DOHH2 (cell line): ENCODE data around the gene ANTXR1.

Experiments
- H3F3A ChIP-seq: fragments of 200-600 bp; sonication (generic), shearing (Covaris generic); 2 replicates; pipeline ENCODE4 v1.6.0; 2016; ENCODE audit warnings: antibody characterized with exemption, mild to moderate bottlenecking; ENCODE audit not compliant: control insufficient read depth, insufficient read depth
- H3K27ac ChIP-seq: fragments of 200-600 bp; sonication (generic); 2 replicates; pipeline ENCODE4 v1.5.1; 2014; ENCODE audit warnings: low read depth, mild to moderate bottlenecking, low read length, moderate library complexity
- H3K27me3 ChIP-seq: fragments of 200-600 bp; sonication (generic); 2 replicates; pipeline ENCODE4 v1.6.1; 2014; ENCODE audit warnings: mild to moderate bottlenecking, low read length, mixed read lengths; ENCODE audit not compliant: control insufficient read depth
- H3K36me3 ChIP-seq: fragments of 200-600 bp; sonication (generic); 2 replicates; pipeline ENCODE4 v1.6.1; 2014; ENCODE audit warnings: mild to moderate bottlenecking, low read length, moderate library complexity, mixed read lengths; ENCODE audit not compliant: control insufficient read depth
- H3K4me1 ChIP-seq: fragments of 200-600 bp; sonication (generic); 2 replicates; pipeline ENCODE4 v1.6.1; 2014; ENCODE audit warnings: mild to moderate bottlenecking, low read length, mixed read lengths; ENCODE audit not compliant: control insufficient read depth
- H3K4me2 ChIP-seq: fragments of 200-600 bp; sonication (generic); 2 replicates; pipeline ENCODE4 v1.6.0; 2014; ENCODE audit warnings: mild to moderate bottlenecking, low read length, moderate library complexity
- H3K4me3 ChIP-seq: fragments of 200-600 bp; sonication (generic); 2 replicates; pipeline ENCODE4 v1.5.1; 2014; ENCODE audit warnings: mild to moderate bottlenecking, low read length, mixed read lengths
- H3K79me2 ChIP-seq: fragments of 200-600 bp; sonication (generic); 2 replicates; pipeline ENCODE4 v1.6.1; 2014; ENCODE audit warnings: mild to moderate bottlenecking, low read length, mixed read lengths; ENCODE audit not compliant: control insufficient read depth
- H3K9me2 ChIP-seq: fragments of 200-600 bp; sonication (generic); replicated peaks from 2 replicates; pipeline ENCODE4 v1.6.1; 2014; ENCODE audit warnings: mild to moderate bottlenecking, low read length, mixed read lengths; ENCODE audit not compliant: control insufficient read depth
- H3K9me3 ChIP-seq: fragments of 200-600 bp; sonication (generic); 2 replicates; pipeline ENCODE4 v1.6.1; 2014; ENCODE audit warnings: antibody characterized with exemption, low read length, mixed read lengths; ENCODE audit not compliant: control insufficient read depth, insufficient read depth
- H4K20me1 ChIP-seq: fragments of 200-600 bp; sonication (generic); 2 replicates; pipeline ENCODE4 v1.6.0; 2014; ENCODE audit warnings: low read depth, mild to moderate bottlenecking, antibody characterized with exemption, low read length, moderate library complexity; ENCODE audit not compliant: control insufficient read depth, insufficient read depth
- EZH2phosphoT487 ChIP-seq: fragments of 200-600 bp; sonication (generic); IDR thresholded peaks from 2 replicates; pipeline ENCODE4 v1.6.1; 2017; ENCODE audit warnings: borderline replicate concordance, mild to moderate bottlenecking, antibody characterized with exemption, low read length, moderate library complexity, mixed read lengths
- TF ChIP-seq, protein P1 (sequence below): fragments of 200-600 bp; sonication (generic); IDR thresholded peaks from one replicate; pipeline ENCODE4 v1.5.1; 2014; ENCODE audit warnings: antibody characterized with exemption, mild to moderate bottlenecking, low read depth, low read length; ENCODE audit not compliant: poor library complexity, severe bottlenecking

ANTXR1 gene

GRCh38 chr2:69131983-69132675 is 119.2 kb downstream of the ANTXR1 start:
- Histone ChIP-seq H3K4me2 (no peak overlapping the region), H3K36me3 (no peaks in the 10 kb centered on the region), H3K27me3 (no peaks in the 10 kb centered on the region), H3K9me2 (no peaks in the 10 kb centered on the region), H3K4me3 (no peak overlapping the region), H3K9me3 (no peaks in the 10 kb centered on the region), H3K79me2 (no peaks in the 10 kb centered on the region), H3K27ac (no peak overlapping the region), H3K4me1 (no peaks in the 10 kb centered on the region), H4K20me1 (no peaks in the 10 kb centered on the region), H3F3A (no peaks in the 10 kb centered on the region)
- no peak for TF ChIP-seq EZH2phosphoT487
- TF ChIP-seq, protein P1, sequence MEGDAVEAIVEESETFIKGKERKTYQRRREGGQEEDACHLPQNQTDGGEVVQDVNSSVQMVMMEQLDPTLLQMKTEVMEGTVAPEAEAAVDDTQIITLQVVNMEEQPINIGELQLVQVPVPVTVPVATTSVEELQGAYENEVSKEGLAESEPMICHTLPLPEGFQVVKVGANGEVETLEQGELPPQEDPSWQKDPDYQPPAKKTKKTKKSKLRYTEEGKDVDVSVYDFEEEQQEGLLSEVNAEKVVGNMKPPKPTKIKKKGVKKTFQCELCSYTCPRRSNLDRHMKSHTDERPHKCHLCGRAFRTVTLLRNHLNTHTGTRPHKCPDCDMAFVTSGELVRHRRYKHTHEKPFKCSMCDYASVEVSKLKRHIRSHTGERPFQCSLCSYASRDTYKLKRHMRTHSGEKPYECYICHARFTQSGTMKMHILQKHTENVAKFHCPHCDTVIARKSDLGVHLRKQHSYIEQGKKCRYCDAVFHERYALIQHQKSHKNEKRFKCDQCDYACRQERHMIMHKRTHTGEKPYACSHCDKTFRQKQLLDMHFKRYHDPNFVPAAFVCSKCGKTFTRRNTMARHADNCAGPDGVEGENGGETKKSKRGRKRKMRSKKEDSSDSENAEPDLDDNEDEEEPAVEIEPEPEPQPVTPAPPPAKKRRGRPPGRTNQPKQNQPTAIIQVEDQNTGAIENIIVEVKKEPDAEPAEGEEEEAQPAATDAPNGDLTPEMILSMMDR, result no peak

DNA sequence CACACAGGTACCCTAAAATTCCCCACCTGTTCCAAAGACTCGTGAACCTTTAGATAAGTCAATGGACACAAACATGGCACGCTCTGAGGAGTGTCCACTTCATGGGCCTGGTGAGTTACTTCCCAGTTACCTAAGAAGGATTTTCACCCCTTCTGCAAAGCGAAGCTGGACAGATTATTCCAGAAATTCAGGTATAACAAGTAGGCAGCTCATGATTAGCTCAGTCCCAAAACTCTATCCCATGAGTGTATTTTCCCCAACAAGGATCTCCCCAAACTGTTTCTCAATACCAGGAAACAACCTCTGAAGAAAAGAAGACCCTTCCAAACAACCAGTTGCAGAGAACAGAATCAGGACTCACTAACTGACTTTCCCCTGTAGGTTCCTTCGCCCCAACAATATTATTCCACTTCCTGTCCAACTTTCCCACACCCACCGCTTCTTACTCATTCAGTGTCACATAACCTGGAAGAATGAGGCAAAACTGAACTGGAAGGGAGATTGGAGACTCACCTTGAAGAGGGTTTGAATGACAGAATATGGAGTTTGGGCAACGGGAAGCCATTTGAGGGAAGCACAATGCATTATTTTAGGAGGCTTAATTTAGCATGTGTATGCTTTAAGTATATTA is 120.1 kb downstream of the ANTXR1 start:
- Histone ChIP-seq H3K27ac (no peak overlapping the region), H3K27me3 (no peaks in the 10 kb centered on the region), H3K4me2 (no peak overlapping the region), H3K4me1 (no peaks in the 10 kb centered on the region), H3K9me2 (no peaks in the 10 kb centered on the region), H3K36me3 (no peaks in the 10 kb centered on the region), H3K9me3 (no peaks in the 10 kb centered on the region), H3K79me2 (no peaks in the 10 kb centered on the region), H3K4me3 (no peak overlapping the region), H3F3A (no peaks in the 10 kb centered on the region), H4K20me1 (no peaks in the 10 kb centered on the region)
- TF ChIP-seq, protein P1, result no peak
- no peak for TF ChIP-seq EZH2phosphoT487

DNA sequence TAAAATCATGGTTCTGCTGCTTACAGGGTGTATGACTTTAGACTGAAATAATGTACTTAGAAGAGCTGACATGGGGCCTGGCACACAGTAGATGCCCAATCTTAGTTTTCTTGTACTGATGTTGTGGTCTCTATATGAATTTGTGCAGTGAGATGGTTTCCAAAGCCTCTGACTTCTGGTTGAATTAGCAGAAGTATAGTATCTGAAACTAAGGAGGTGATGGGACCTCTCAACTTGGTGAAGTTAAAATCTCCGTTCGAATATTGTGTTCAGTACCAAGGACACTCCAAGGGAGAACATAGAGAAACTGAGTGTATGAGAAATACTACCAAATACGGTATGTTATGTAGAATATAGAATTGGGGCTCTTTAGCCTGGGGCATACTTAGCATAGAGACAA is 120.9 kb downstream of the ANTXR1 start:
- Histone ChIP-seq H3K4me2 (no peak overlapping the region), H3K9me3 (no peaks in the 10 kb centered on the region), H3K4me3 (no peak overlapping the region), H3K79me2 (no peaks in the 10 kb centered on the region), H3K36me3 (no peaks in the 10 kb centered on the region), H3F3A (no peaks in the 10 kb centered on the region), H3K4me1 (no peaks in the 10 kb centered on the region), H4K20me1 (no peaks in the 10 kb centered on the region), H3K27me3 (no peaks in the 10 kb centered on the region), H3K27ac (no peak overlapping the region), H3K9me2 (no peaks in the 10 kb centered on the region)
- TF ChIP-seq, protein P1, result no peak
- no peak for TF ChIP-seq EZH2phosphoT487
